ENCODE measurements around the gene AK2.
A peak's percentile ranks its signal among the peaks of the same experiment; 100 is the strongest.

The AK2 gene

GRCh38 chr1:33080373-33080772 is 43.7 kb upstream of the AK2 start:
- Histone ChIP-seq H3K27ac (ENCODE audit: low read depth, low read length) (no peak overlapping the region), H3K4me2 (ENCODE audit: low read length) (peak overlapping the region; percentile 86)

GRCh38 chr1:33078030-33078591 is 41.4 kb upstream of the AK2 start:
- H3K4me1 ChIP-seq (ENCODE audit: control insufficient read depth, low read length): peaks cover 15% of the 10 kb centered on the region
- no peaks in the 10 kb centered on the region for H3K79me2 ChIP-seq (ENCODE audit: control insufficient read depth, low read length)
- no peak for TF ChIP-seq EZH2phosphoT487 (IDR thresholded peaks at IDR 0.05; ENCODE audit: borderline replicate concordance, low read length)
- TF ChIP-seq, protein P1, sequence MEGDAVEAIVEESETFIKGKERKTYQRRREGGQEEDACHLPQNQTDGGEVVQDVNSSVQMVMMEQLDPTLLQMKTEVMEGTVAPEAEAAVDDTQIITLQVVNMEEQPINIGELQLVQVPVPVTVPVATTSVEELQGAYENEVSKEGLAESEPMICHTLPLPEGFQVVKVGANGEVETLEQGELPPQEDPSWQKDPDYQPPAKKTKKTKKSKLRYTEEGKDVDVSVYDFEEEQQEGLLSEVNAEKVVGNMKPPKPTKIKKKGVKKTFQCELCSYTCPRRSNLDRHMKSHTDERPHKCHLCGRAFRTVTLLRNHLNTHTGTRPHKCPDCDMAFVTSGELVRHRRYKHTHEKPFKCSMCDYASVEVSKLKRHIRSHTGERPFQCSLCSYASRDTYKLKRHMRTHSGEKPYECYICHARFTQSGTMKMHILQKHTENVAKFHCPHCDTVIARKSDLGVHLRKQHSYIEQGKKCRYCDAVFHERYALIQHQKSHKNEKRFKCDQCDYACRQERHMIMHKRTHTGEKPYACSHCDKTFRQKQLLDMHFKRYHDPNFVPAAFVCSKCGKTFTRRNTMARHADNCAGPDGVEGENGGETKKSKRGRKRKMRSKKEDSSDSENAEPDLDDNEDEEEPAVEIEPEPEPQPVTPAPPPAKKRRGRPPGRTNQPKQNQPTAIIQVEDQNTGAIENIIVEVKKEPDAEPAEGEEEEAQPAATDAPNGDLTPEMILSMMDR (IDR thresholded peaks at IDR 0.05; ENCODE audit: low read depth, low read length, poor library complexity, severe bottlenecking): no peak
- H3K9me3 ChIP-seq (ENCODE audit: control insufficient read depth, insufficient read depth, low read length): no peaks in the 10 kb centered on the region
- no peak overlapping the region for H3K27ac ChIP-seq (ENCODE audit: low read depth, low read length)
- no peak overlapping the region for H3K4me3 ChIP-seq (ENCODE audit: low read length)
- no peaks in the 10 kb centered on the region for H3K9me2 ChIP-seq (replicated peaks; ENCODE audit: control insufficient read depth, low read length)
- H4K20me1 ChIP-seq (ENCODE audit: control insufficient read depth, insufficient read depth, low read depth, low read length): no peaks in the 10 kb centered on the region
- H3K27me3 ChIP-seq (ENCODE audit: control insufficient read depth, low read length): peaks cover 19% of the 10 kb centered on the region
- no peaks in the 10 kb centered on the region for H3F3A ChIP-seq (ENCODE audit: control insufficient read depth, insufficient read depth)
- H3K4me2 ChIP-seq (ENCODE audit: low read length): no peak overlapping the region
- no peaks in the 10 kb centered on the region for H3K36me3 ChIP-seq (ENCODE audit: control insufficient read depth, low read length)

More at GRCh38 chr1:33080373-33080772, 43.7 kb upstream of the AK2 start:
- H4K20me1 ChIP-seq (ENCODE audit: control insufficient read depth, insufficient read depth, low read depth, low read length): no peaks in the 10 kb centered on the region
- H3F3A ChIP-seq (ENCODE audit: control insufficient read depth, insufficient read depth): no peaks in the 10 kb centered on the region
- H3K4me1 ChIP-seq (ENCODE audit: control insufficient read depth, low read length): peaks cover 15% of the 10 kb centered on the region
- no peaks in the 10 kb centered on the region for H3K79me2 ChIP-seq (ENCODE audit: control insufficient read depth, low read length)
- H3K27me3 ChIP-seq (ENCODE audit: control insufficient read depth, low read length): peaks cover 29% of the 10 kb centered on the region
- TF ChIP-seq EZH2phosphoT487 (IDR thresholded peaks at IDR 0.05; ENCODE audit: borderline replicate concordance, low read length): no peak
- H3K36me3 ChIP-seq (ENCODE audit: control insufficient read depth, low read length): no peaks in the 10 kb centered on the region
- H3K9me3 ChIP-seq (ENCODE audit: control insufficient read depth, insufficient read depth, low read length): no peaks in the 10 kb centered on the region
- peak overlapping the region; percentile 79 for H3K4me3 ChIP-seq (ENCODE audit: low read length)
- H3K9me2 ChIP-seq (replicated peaks; ENCODE audit: control insufficient read depth, low read length): no peaks in the 10 kb centered on the region

DNA sequence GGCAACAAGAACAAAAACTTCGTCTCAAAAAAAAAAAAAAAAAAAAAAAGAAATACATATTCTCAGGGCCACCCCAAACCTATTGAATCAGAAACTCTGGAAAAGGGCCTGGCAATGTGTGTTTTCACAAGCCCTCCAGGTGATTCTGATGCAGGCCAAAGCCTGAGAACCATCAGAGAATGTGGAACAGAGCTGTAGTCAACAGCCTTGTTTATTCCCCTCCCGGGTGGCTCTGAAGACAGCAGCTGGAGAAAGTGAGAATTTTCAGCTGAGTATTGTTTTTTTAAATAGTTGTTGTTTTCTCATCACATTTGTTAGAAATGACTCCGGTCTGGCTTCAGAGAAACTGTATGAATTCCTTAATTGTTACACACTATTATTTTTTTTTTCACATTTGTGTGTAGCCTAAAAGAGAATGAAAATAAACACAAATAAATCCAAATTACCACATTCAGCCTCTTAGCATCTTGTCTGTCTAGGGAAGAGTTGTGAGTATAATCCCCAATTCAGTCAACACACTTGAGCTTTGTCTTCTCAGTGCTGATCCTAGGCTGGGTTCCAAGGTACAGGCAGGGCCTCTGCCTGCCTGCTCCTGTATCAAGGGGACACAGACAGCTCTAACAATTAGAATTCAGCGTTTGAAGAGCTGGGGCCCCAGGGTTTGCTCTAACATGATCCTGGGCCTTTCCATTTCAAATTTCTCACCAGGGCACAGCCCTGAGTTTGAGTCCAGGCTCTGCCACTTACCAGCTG is 37.7 kb upstream of the AK2 start:
- H3K27me3 ChIP-seq (ENCODE audit: control insufficient read depth, low read length): no peaks in the 10 kb centered on the region
- no peaks in the 10 kb centered on the region for H4K20me1 ChIP-seq (ENCODE audit: control insufficient read depth, insufficient read depth, low read depth, low read length)
- peaks cover 12% of the 10 kb centered on the region for H3K4me1 ChIP-seq (ENCODE audit: control insufficient read depth, low read length)
- no peaks in the 10 kb centered on the region for H3K9me3 ChIP-seq (ENCODE audit: control insufficient read depth, insufficient read depth, low read length)
- H3K4me2 ChIP-seq (ENCODE audit: low read length): no peak overlapping the region
- no peaks in the 10 kb centered on the region; the same call in 1 of the 2 replicates for H3F3A ChIP-seq (ENCODE audit: control insufficient read depth, insufficient read depth)
- H3K27ac ChIP-seq (ENCODE audit: low read depth, low read length): no peak overlapping the region
- no peaks in the 10 kb centered on the region for H3K9me2 ChIP-seq (replicated peaks; ENCODE audit: control insufficient read depth, low read length)
- no peaks in the 10 kb centered on the region for H3K36me3 ChIP-seq (ENCODE audit: control insufficient read depth, low read length)
- TF ChIP-seq, protein P1 (IDR thresholded peaks at IDR 0.05; ENCODE audit: low read depth, low read length, poor library complexity, severe bottlenecking): no peak
- no peak for TF ChIP-seq EZH2phosphoT487 (IDR thresholded peaks at IDR 0.05; ENCODE audit: borderline replicate concordance, low read length)
- H3K4me3 ChIP-seq (ENCODE audit: low read length): no peak overlapping the region
- no peaks in the 10 kb centered on the region for H3K79me2 ChIP-seq (ENCODE audit: control insufficient read depth, low read length)

DNA sequence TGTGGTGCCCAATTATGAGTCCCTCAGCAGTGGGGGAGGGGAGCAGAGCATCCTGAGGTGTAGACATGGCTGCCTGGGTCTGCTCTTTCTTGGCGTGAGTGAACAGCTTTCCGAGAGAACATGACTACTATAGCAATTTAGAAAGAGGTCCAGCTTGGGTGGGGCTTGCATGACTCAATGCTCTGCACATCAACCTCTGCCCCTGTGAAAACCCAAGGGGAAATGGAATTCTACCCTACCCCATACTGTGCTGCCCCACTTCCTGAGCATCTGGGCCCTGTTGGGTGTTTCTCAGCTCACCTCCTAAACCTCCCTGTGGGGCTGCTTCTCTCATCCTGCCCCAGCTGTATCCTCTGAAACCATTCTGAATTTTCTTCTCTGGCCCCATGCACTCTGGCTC is 36.0 kb upstream of the AK2 start:
- H3K9me2 ChIP-seq (replicated peaks; ENCODE audit: control insufficient read depth, low read length): no peaks in the 10 kb centered on the region
- H3K4me1 ChIP-seq (ENCODE audit: control insufficient read depth, low read length): peaks cover 12% of the 10 kb centered on the region
- H4K20me1 ChIP-seq (ENCODE audit: control insufficient read depth, insufficient read depth, low read depth, low read length): no peaks in the 10 kb centered on the region
- H3K27me3 ChIP-seq (ENCODE audit: control insufficient read depth, low read length): no peaks in the 10 kb centered on the region; the same call in 1 of the 2 replicates
- no peak overlapping the region for H3K27ac ChIP-seq (ENCODE audit: low read depth, low read length)
- TF ChIP-seq EZH2phosphoT487 (IDR thresholded peaks at IDR 0.05; ENCODE audit: borderline replicate concordance, low read length): no peak
- TF ChIP-seq, protein P1 (IDR thresholded peaks at IDR 0.05; ENCODE audit: low read depth, low read length, poor library complexity, severe bottlenecking): no peak
- H3K9me3 ChIP-seq (ENCODE audit: control insufficient read depth, insufficient read depth, low read length): no peaks in the 10 kb centered on the region
- no peak overlapping the region for H3K4me3 ChIP-seq (ENCODE audit: low read length)
- H3K36me3 ChIP-seq (ENCODE audit: control insufficient read depth, low read length): no peaks in the 10 kb centered on the region
- no peaks in the 10 kb centered on the region for H3K79me2 ChIP-seq (ENCODE audit: control insufficient read depth, low read length)
- no peak overlapping the region for H3K4me2 ChIP-seq (ENCODE audit: low read length)
- no peaks in the 10 kb centered on the region; the same call in 1 of the 2 replicates for H3F3A ChIP-seq (ENCODE audit: control insufficient read depth, insufficient read depth)
